Measurements from ENCODE around the gene CDH23.

CDH23 gene

GRCh38 chr10:71611709-71612422, 215.1 kb downstream of the CDH23 start:
- no peak for DNase-seq

- DNase-seq: no peak
Measured at GRCh38 chr10:71613261-71613777, 216.6 kb downstream of the CDH23 start.

- no peak for DNase-seq
Measured at GRCh38 chr10:71613877-71614276, 217.2 kb downstream of the CDH23 start.

- no peak for DNase-seq
Measured at GRCh38 chr10:71614946-71615345, 218.2 kb downstream of the CDH23 start.

- no peak for DNase-seq
Measured at GRCh38 chr10:71615538-71616329, 219.0 kb downstream of the CDH23 start.

- DNase-seq: no peak
Measured at GRCh38 chr10:71616817-71617654, 220.3 kb downstream of the CDH23 start.

GRCh38 chr10:71618176-71618575, 221.5 kb downstream of the CDH23 start:
- no peak for DNase-seq

- DNase-seq: no peak
Measured at GRCh38 chr10:71618598-71618997, 221.9 kb downstream of the CDH23 start.

GRCh38 chr10:71620642-71621041, 223.9 kb downstream of the CDH23 start:
- no peak for DNase-seq

- DNase-seq: no peak
Measured at GRCh38 chr10:71621231-71622153, 224.8 kb downstream of the CDH23 start.

GRCh38 chr10:71622154-71622526, 225.4 kb downstream of the CDH23 start:
- no peak for DNase-seq

GRCh38 chr10:71622616-71623015, 225.9 kb downstream of the CDH23 start:
- DNase-seq: no peak

GRCh38 chr10:71623098-71623985, 226.6 kb downstream of the CDH23 start:
- no peak for DNase-seq

- DNase-seq: no peak
Measured at GRCh38 chr10:71623986-71624291, 227.2 kb downstream of the CDH23 start.

GRCh38 chr10:71625445-71626175, 228.9 kb downstream of the CDH23 start:
- no peak for DNase-seq

GRCh38 chr10:71627230-71627939, 230.7 kb downstream of the CDH23 start:
- no peak for DNase-seq

- DNase-seq: no peak
Measured at GRCh38 chr10:71627956-71628355, 231.2 kb downstream of the CDH23 start.

- DNase-seq: no peak
Measured at GRCh38 chr10:71629131-71629530, 232.4 kb downstream of the CDH23 start.

GRCh38 chr10:71630168-71630567, 233.4 kb downstream of the CDH23 start:
- no peak for DNase-seq
